GM19035 (cell line): Measurements from ENCODE around the gene SRM.
A peak's percentile ranks its signal among the peaks of the same experiment; 100 is the strongest.
"Not testable (repeated sequence)": the region's sequence is repeated elsewhere in the genome, so short reads cannot be mapped to it uniquely, and the experiment has no call there.

Source experiments
- ATAC-seq: cut with Tn5 transposase; IDR thresholded peaks from one replicate; pipeline ENCODE4 v1.9.1; 2021; ENCODE audit not compliant: unreplicated experiment

SRM gene

GRCh38 chr1:11059968-11060830, at the start of gene SRM:
Gene SRM, minus strand, starts transcription at chr1:11060018. Its CDS starts 75 bp downstream, at chr1:11059943.
- ATAC-seq: peak; percentile 80

- ATAC-seq: no peak
Observed at GRCh38 chr1:11109047-11109760, 49.4 kb upstream of the SRM start.

GRCh38 chr1:11107599-11107998, 47.8 kb upstream of the SRM start:
- no peak for ATAC-seq

- ATAC-seq: no peak
Observed at GRCh38 chr1:11105586-11105985, 45.8 kb upstream of the SRM start.

GRCh38 chr1:11101347-11101746, 41.5 kb upstream of the SRM start:
- no peak for ATAC-seq

- ATAC-seq: not testable (repeated sequence)
Observed at GRCh38 chr1:11100806-11101205, 41.0 kb upstream of the SRM start.

- ATAC-seq: no peak
Observed at GRCh38 chr1:11100149-11100493, 40.3 kb upstream of the SRM start.

GRCh38 chr1:11099310-11100148, 39.7 kb upstream of the SRM start, which contains the start of gene EXOSC10:
Gene EXOSC10, minus strand, starts transcription at chr1:11099869. Its CDS starts 38 bp downstream, at chr1:11099831.
- peak; percentile 89 for ATAC-seq

GRCh38 chr1:11098931-11099309, 39.1 kb upstream of the SRM start:
- no peak for ATAC-seq

- not testable (repeated sequence) for ATAC-seq
Observed at GRCh38 chr1:11083784-11084183, 24.0 kb upstream of the SRM start.

GRCh38 chr1:11080931-11081330, 21.1 kb upstream of the SRM start:
- no peak for ATAC-seq

- no peak for ATAC-seq
Observed at GRCh38 chr1:11078631-11079030, 18.8 kb upstream of the SRM start.

GRCh38 chr1:11073398-11073797, 13.6 kb upstream of the SRM start:
- not testable (repeated sequence) for ATAC-seq

- no peak for ATAC-seq
Observed at GRCh38 chr1:11072216-11072917, 12.5 kb upstream of the SRM start.

- no peak for ATAC-seq
Observed at GRCh38 chr1:11071463-11072215, 11.8 kb upstream of the SRM start.

GRCh38 chr1:11070876-11071275, 11.1 kb upstream of the SRM start:
- no peak for ATAC-seq

GRCh38 chr1:11068600-11069473, 9.0 kb upstream of the SRM start:
- no peak for ATAC-seq

- no peak for ATAC-seq
Observed at GRCh38 chr1:11067716-11068599, 8.1 kb upstream of the SRM start.
